ENCODE results near the gene TNS3. TPM values are rescaled to one million over a fixed set of nuclear protein-coding genes. Genes with fewer than 3 reads are reported as not detected.

TNS3 gene
- total RNA-seq, 1 experiment from 2014 or later, result 28.9 TPM

GRCh38 chr7:47501406-47501805 is 80.5 kb downstream of the TNS3 start:
- no peak for DNase-seq
- no peaks in the 10 kb centered on the region for H3K27me3 ChIP-seq (ENCODE audit: control insufficient read depth, insufficient read depth, low read length)
- H3K36me3 ChIP-seq (replicated peaks; ENCODE audit: control insufficient read depth, insufficient read depth, low read length), result peaks cover 1% of the 10 kb centered on the region; the same call in 1 of the 2 replicates
- no peak overlapping the region for H3K4me3 ChIP-seq (ENCODE audit: insufficient read depth, low read depth, low read length)

- Histone ChIP-seq H3K36me3 (replicated peaks; ENCODE audit: control insufficient read depth, insufficient read depth, low read length) (no peaks in the 10 kb centered on the region; the same call in 1 of the 2 replicates), H3K4me3 (ENCODE audit: insufficient read depth, low read depth, low read length) (no peak overlapping the region), H3K27me3 (ENCODE audit: control insufficient read depth, insufficient read depth, low read length) (no peaks in the 10 kb centered on the region)
- no peak for DNase-seq
Observed at GRCh38 chr7:47500103-47500563, 81.8 kb downstream of the TNS3 start.

GRCh38 chr7:47498229-47499056 is 83.5 kb downstream of the TNS3 start:
- H3K36me3 ChIP-seq (replicated peaks; ENCODE audit: control insufficient read depth, insufficient read depth, low read length), result no peaks in the 10 kb centered on the region
- H3K4me3 ChIP-seq (ENCODE audit: insufficient read depth, low read depth, low read length), result no peak overlapping the region
- no peaks in the 10 kb centered on the region for H3K27me3 ChIP-seq (ENCODE audit: control insufficient read depth, insufficient read depth, low read length)
- DNase-seq, result no peak

- H3K4me3 ChIP-seq (ENCODE audit: insufficient read depth, low read depth, low read length), result no peak overlapping the region
- no peaks in the 10 kb centered on the region for H3K36me3 ChIP-seq (replicated peaks; ENCODE audit: control insufficient read depth, insufficient read depth, low read length)
- no peaks in the 10 kb centered on the region for H3K27me3 ChIP-seq (ENCODE audit: control insufficient read depth, insufficient read depth, low read length)
- DNase-seq, result no peak
Observed at GRCh38 chr7:47497367-47498096, 84.4 kb downstream of the TNS3 start.

GRCh38 chr7:47496666-47497065 is 85.2 kb downstream of the TNS3 start:
- Histone ChIP-seq H3K36me3 (replicated peaks; ENCODE audit: control insufficient read depth, insufficient read depth, low read length) (no peaks in the 10 kb centered on the region), H3K4me3 (ENCODE audit: insufficient read depth, low read depth, low read length) (no peak overlapping the region), H3K27me3 (ENCODE audit: control insufficient read depth, insufficient read depth, low read length) (no peaks in the 10 kb centered on the region)
- no peak for DNase-seq

GRCh38 chr7:47496056-47496665 is 85.8 kb downstream of the TNS3 start:
- no peak for DNase-seq
- Histone ChIP-seq H3K27me3 (ENCODE audit: control insufficient read depth, insufficient read depth, low read length) (no peaks in the 10 kb centered on the region), H3K36me3 (replicated peaks; ENCODE audit: control insufficient read depth, insufficient read depth, low read length) (no peaks in the 10 kb centered on the region), H3K4me3 (ENCODE audit: insufficient read depth, low read depth, low read length) (no peak overlapping the region)

GRCh38 chr7:47493976-47494911 is 87.7 kb downstream of the TNS3 start:
- H3K27me3 ChIP-seq (ENCODE audit: control insufficient read depth, insufficient read depth, low read length), result no peaks in the 10 kb centered on the region
- H3K36me3 ChIP-seq (replicated peaks; ENCODE audit: control insufficient read depth, insufficient read depth, low read length), result no peaks in the 10 kb centered on the region; the same call in 1 of the 2 replicates
- peak; percentile 71 for DNase-seq
- no peak overlapping the region for H3K4me3 ChIP-seq (ENCODE audit: insufficient read depth, low read depth, low read length)

GRCh38 chr7:47492716-47493325 is 89.1 kb downstream of the TNS3 start:
- no peaks in the 10 kb centered on the region for H3K27me3 ChIP-seq (ENCODE audit: control insufficient read depth, insufficient read depth, low read length)
- peak; percentile 71 for DNase-seq
- no peak overlapping the region for H3K4me3 ChIP-seq (ENCODE audit: insufficient read depth, low read depth, low read length)
- no peaks in the 10 kb centered on the region; the same call in 1 of the 2 replicates for H3K36me3 ChIP-seq (replicated peaks; ENCODE audit: control insufficient read depth, insufficient read depth, low read length)

GRCh38 chr7:47490501-47491265 is 91.2 kb downstream of the TNS3 start:
- H3K36me3 ChIP-seq (replicated peaks; ENCODE audit: control insufficient read depth, insufficient read depth, low read length), result no peaks in the 10 kb centered on the region; the same call in 1 of the 2 replicates
- no peak for DNase-seq
- H3K27me3 ChIP-seq (ENCODE audit: control insufficient read depth, insufficient read depth, low read length), result no peaks in the 10 kb centered on the region

GRCh38 chr7:47489624-47490023 is 92.3 kb downstream of the TNS3 start:
- no peaks in the 10 kb centered on the region; the same call in 1 of the 2 replicates for H3K36me3 ChIP-seq (replicated peaks; ENCODE audit: control insufficient read depth, insufficient read depth, low read length)
- H3K27me3 ChIP-seq (ENCODE audit: control insufficient read depth, insufficient read depth, low read length), result no peaks in the 10 kb centered on the region
- H3K4me3 ChIP-seq (ENCODE audit: insufficient read depth, low read depth, low read length), result no peak overlapping the region
- DNase-seq, result no peak

More at GRCh38 chr7:47490501-47491265, 91.2 kb downstream of the TNS3 start:
- H3K4me3 ChIP-seq (ENCODE audit: insufficient read depth, low read depth, low read length), result no peak overlapping the region

GRCh38 chr7:47488969-47489342 is 93.0 kb downstream of the TNS3 start:
- no peaks in the 10 kb centered on the region; the same call in 1 of the 2 replicates for H3K27me3 ChIP-seq (ENCODE audit: control insufficient read depth, insufficient read depth, low read length)

GRCh38 chr7:47488201-47488968 is 93.5 kb downstream of the TNS3 start:
- Histone ChIP-seq H3K4me3 (ENCODE audit: insufficient read depth, low read depth, low read length) (no peak overlapping the region), H3K36me3 (replicated peaks; ENCODE audit: control insufficient read depth, insufficient read depth, low read length) (no peaks in the 10 kb centered on the region; the same call in 1 of the 2 replicates), H3K27me3 (ENCODE audit: control insufficient read depth, insufficient read depth, low read length) (no peaks in the 10 kb centered on the region; the same call in 1 of the 2 replicates)
- no peak for DNase-seq

More at GRCh38 chr7:47488969-47489342, 93.0 kb downstream of the TNS3 start:
- Histone ChIP-seq H3K36me3 (replicated peaks; ENCODE audit: control insufficient read depth, insufficient read depth, low read length) (no peaks in the 10 kb centered on the region; the same call in 1 of the 2 replicates), H3K4me3 (ENCODE audit: insufficient read depth, low read depth, low read length) (no peak overlapping the region)
- DNase-seq, result peak; percentile 72

Measured in H7 (cell line).